ENCODE data around the gene HDDC3.

DNA sequence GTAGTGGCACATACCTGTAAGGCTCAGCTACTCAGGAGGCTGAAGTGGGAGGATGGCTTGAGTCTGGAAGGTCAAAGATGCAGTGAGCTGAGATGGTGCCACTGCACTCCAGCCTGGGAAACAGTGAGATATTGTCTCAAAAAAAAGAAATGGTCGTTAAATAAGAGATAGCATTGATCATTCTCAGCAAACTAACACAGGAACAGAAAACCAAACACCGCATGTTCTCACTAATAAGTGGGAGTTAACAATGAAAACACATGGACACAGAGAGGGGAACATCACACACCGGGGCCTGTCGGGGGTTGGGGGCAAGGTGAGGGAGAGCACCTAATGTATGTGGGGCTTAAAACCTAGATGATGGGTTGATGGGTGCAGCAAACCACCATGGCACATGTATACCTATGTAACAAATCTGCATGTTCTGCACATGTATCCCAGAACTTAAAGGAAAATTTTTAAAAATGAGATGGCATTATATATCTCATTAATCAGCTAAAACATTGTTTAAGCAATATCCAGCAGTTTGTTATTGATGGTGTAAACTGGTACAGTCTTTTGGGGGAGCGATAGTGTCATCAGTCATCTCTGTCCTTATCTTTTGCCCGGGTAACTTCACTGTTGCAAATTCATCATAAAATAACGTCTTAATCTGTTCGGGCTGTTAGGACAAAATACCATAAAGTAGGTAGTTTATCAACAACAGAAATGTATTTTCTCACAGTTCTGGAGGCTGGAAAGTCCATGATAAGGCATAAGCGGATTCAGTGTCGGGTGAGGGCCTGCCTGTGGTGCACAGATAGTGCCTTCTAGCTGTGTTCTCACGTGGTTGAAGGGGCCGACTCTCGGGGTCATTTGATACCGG, 30.9 kb downstream of the HDDC3 start:
- TF ChIP-seq, protein P1, sequence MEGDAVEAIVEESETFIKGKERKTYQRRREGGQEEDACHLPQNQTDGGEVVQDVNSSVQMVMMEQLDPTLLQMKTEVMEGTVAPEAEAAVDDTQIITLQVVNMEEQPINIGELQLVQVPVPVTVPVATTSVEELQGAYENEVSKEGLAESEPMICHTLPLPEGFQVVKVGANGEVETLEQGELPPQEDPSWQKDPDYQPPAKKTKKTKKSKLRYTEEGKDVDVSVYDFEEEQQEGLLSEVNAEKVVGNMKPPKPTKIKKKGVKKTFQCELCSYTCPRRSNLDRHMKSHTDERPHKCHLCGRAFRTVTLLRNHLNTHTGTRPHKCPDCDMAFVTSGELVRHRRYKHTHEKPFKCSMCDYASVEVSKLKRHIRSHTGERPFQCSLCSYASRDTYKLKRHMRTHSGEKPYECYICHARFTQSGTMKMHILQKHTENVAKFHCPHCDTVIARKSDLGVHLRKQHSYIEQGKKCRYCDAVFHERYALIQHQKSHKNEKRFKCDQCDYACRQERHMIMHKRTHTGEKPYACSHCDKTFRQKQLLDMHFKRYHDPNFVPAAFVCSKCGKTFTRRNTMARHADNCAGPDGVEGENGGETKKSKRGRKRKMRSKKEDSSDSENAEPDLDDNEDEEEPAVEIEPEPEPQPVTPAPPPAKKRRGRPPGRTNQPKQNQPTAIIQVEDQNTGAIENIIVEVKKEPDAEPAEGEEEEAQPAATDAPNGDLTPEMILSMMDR (conservative IDR thresholded peaks at IDR 0.05; ENCODE audit: low read depth, low read length): no peak
- no peak for TF ChIP-seq EZH2 (IDR thresholded peaks at IDR 0.05; ENCODE audit: low read length, unreplicated experiment)
